Measurements from ENCODE around the gene BRPF1. TPM values are rescaled to one million over a fixed set of nuclear protein-coding genes. Genes with fewer than 3 reads are reported as not detected.

Gene BRPF1
- total and polyA plus RNA-seq, 10 of the 15 experiments (the other 5 are each of a cell fraction or from before 2014, with no cell fraction given): 1.2 to 25.3 (median 13.6) TPM

Other genes with a start within 250 kb of the BRPF1 start
Only the 7 nearest of the 15 such genes appear.
- gene MTMR14, start 82.2 kb upstream of the BRPF1 start, total RNA-seq (2014; rRNA removed): 63.0 and 69.5 TPM in 2 replicates
- 39.0 and 41.4 TPM in 2 replicates for gene MTMR14, start 82.2 kb upstream of the BRPF1 start, total RNA-seq (2014; rRNA removed; fragmentation: Illumina TruSeq; extraction: Trizol)
- 55.0 and 57.3 TPM in 2 replicates for gene MTMR14, start 82.2 kb upstream of the BRPF1 start, total RNA-seq (2021)
- gene MTMR14, start 82.2 kb upstream of the BRPF1 start, polyA plus RNA-seq (2011; rRNA removed): 43.0 and 55.9 TPM in 2 replicates
- 44.6 and 53.9 TPM in 2 replicates for gene MTMR14, start 82.2 kb upstream of the BRPF1 start, polyA plus RNA-seq (2014; fragmentation: Illumina TruSeq; extraction: Trizol)
- 10 to 100 TPM; 13.0 to 16.9 TPM for gene MTMR14, start 82.2 kb upstream of the BRPF1 start, polyA plus RNA-seq (2014; fragmentation: Nextera tagmentation; extraction: Ambion mirVana)
- gene MTMR14, start 82.2 kb upstream of the BRPF1 start, polyA plus RNA-seq (2014; rRNA removed): 44.0 and 56.1 TPM in 2 replicates
- gene MTMR14, start 82.2 kb upstream of the BRPF1 start, polyA plus RNA-seq (2016; fragmentation: Nextera tagmentation; extraction: Ambion mirVana): 10 to 100 TPM; 56.8 to 64.0 TPM
- gene CPNE9, start 27.9 kb upstream of the BRPF1 start, total RNA-seq (2014; rRNA removed): not detected in 2 replicates
- not detected in 2 replicates for gene CPNE9, start 27.9 kb upstream of the BRPF1 start, total RNA-seq (2014; rRNA removed; fragmentation: Illumina TruSeq; extraction: Trizol)
- not detected in 2 replicates for gene CPNE9, start 27.9 kb upstream of the BRPF1 start, total RNA-seq (2021)
- 0.05 TPM in 1 of 2 replicates, not detected in the other for gene CPNE9, start 27.9 kb upstream of the BRPF1 start, polyA plus RNA-seq (2011; rRNA removed)
- not detected in 2 replicates for gene CPNE9, start 27.9 kb upstream of the BRPF1 start, polyA plus RNA-seq (2014; fragmentation: Illumina TruSeq; extraction: Trizol)
- under 1 TPM in 1 of 2 experiments, not detected in 1; 0.02 TPM for gene CPNE9, start 27.9 kb upstream of the BRPF1 start, polyA plus RNA-seq (2014; fragmentation: Nextera tagmentation; extraction: Ambion mirVana)
- gene CPNE9, start 27.9 kb upstream of the BRPF1 start, polyA plus RNA-seq (2014; rRNA removed): 0.12 TPM in 1 of 2 replicates, not detected in the other
- gene CPNE9, start 27.9 kb upstream of the BRPF1 start, polyA plus RNA-seq (2016; fragmentation: Nextera tagmentation; extraction: Ambion mirVana): not detected
- gene OGG1, start 18.2 kb downstream of the BRPF1 start, total RNA-seq (2014; rRNA removed): 32.0 and 32.1 TPM in 2 replicates
- gene OGG1, start 18.2 kb downstream of the BRPF1 start, total RNA-seq (2014; rRNA removed; fragmentation: Illumina TruSeq; extraction: Trizol): 21.1 and 23.5 TPM in 2 replicates
- gene OGG1, start 18.2 kb downstream of the BRPF1 start, total RNA-seq (2021): 24.3 TPM in 2 replicates
- gene OGG1, start 18.2 kb downstream of the BRPF1 start, polyA plus RNA-seq (2011; rRNA removed): 14.2 and 22.8 TPM in 2 replicates
- 27.4 and 30.1 TPM in 2 replicates for gene OGG1, start 18.2 kb downstream of the BRPF1 start, polyA plus RNA-seq (2014; fragmentation: Illumina TruSeq; extraction: Trizol)
- 1 to 10 TPM; 4.8 to 6.9 TPM for gene OGG1, start 18.2 kb downstream of the BRPF1 start, polyA plus RNA-seq (2014; fragmentation: Nextera tagmentation; extraction: Ambion mirVana)
- 35.4 and 38.7 TPM in 2 replicates for gene OGG1, start 18.2 kb downstream of the BRPF1 start, polyA plus RNA-seq (2014; rRNA removed)
- gene OGG1, start 18.2 kb downstream of the BRPF1 start, polyA plus RNA-seq (2016; fragmentation: Nextera tagmentation; extraction: Ambion mirVana): 10 to 100 TPM; 35.6 to 38.8 TPM
- 0.44 and 0.73 TPM in 2 replicates for gene CAMK1, start 38.2 kb downstream of the BRPF1 start, total RNA-seq (2014; rRNA removed)
- gene CAMK1, start 38.2 kb downstream of the BRPF1 start, total RNA-seq (2014; rRNA removed; fragmentation: Illumina TruSeq; extraction: Trizol): 0.31 and 0.32 TPM in 2 replicates
- gene CAMK1, start 38.2 kb downstream of the BRPF1 start, total RNA-seq (2021): 0.61 and 0.64 TPM in 2 replicates
- gene CAMK1, start 38.2 kb downstream of the BRPF1 start, polyA plus RNA-seq (2011; rRNA removed): 0.16 and 0.24 TPM in 2 replicates
- gene CAMK1, start 38.2 kb downstream of the BRPF1 start, polyA plus RNA-seq (2014; fragmentation: Illumina TruSeq; extraction: Trizol): 0.28 TPM in 1 of 2 replicates, not detected in the other
- not detected for gene CAMK1, start 38.2 kb downstream of the BRPF1 start, polyA plus RNA-seq (2014; fragmentation: Nextera tagmentation; extraction: Ambion mirVana)
- gene CAMK1, start 38.2 kb downstream of the BRPF1 start, polyA plus RNA-seq (2014; rRNA removed): 0.18 and 0.37 TPM in 2 replicates
- 1 to 10 TPM; 1.5 to 2.1 TPM for gene CAMK1, start 38.2 kb downstream of the BRPF1 start, polyA plus RNA-seq (2016; fragmentation: Nextera tagmentation; extraction: Ambion mirVana)
- 61.6 and 71.2 TPM in 2 replicates for gene TADA3, start 60.7 kb downstream of the BRPF1 start, total RNA-seq (2014; rRNA removed)
- gene TADA3, start 60.7 kb downstream of the BRPF1 start, total RNA-seq (2014; rRNA removed; fragmentation: Illumina TruSeq; extraction: Trizol): 38.2 and 41.2 TPM in 2 replicates
- gene TADA3, start 60.7 kb downstream of the BRPF1 start, total RNA-seq (2021): 50.5 and 52.2 TPM in 2 replicates
- 19.6 and 33.6 TPM in 2 replicates for gene TADA3, start 60.7 kb downstream of the BRPF1 start, polyA plus RNA-seq (2011; rRNA removed)
- gene TADA3, start 60.7 kb downstream of the BRPF1 start, polyA plus RNA-seq (2014; fragmentation: Illumina TruSeq; extraction: Trizol): 26.0 and 49.8 TPM in 2 replicates
- gene TADA3, start 60.7 kb downstream of the BRPF1 start, polyA plus RNA-seq (2014; fragmentation: Nextera tagmentation; extraction: Ambion mirVana): 1 to 10 TPM; 2.6 to 9.0 TPM
- 55.7 and 63.4 TPM in 2 replicates for gene TADA3, start 60.7 kb downstream of the BRPF1 start, polyA plus RNA-seq (2014; rRNA removed)
- 10 to 100 TPM; 64.7 to 71.0 TPM for gene TADA3, start 60.7 kb downstream of the BRPF1 start, polyA plus RNA-seq (2016; fragmentation: Nextera tagmentation; extraction: Ambion mirVana)
- gene ARPC4, start 61.3 kb downstream of the BRPF1 start, total RNA-seq (2014; rRNA removed): 329 and 354 TPM in 2 replicates
- 243 and 257 TPM in 2 replicates for gene ARPC4, start 61.3 kb downstream of the BRPF1 start, total RNA-seq (2014; rRNA removed; fragmentation: Illumina TruSeq; extraction: Trizol)
- 274 and 277 TPM in 2 replicates for gene ARPC4, start 61.3 kb downstream of the BRPF1 start, total RNA-seq (2021)
- gene ARPC4, start 61.3 kb downstream of the BRPF1 start, polyA plus RNA-seq (2011; rRNA removed): 177 and 192 TPM in 2 replicates
- 260 and 266 TPM in 2 replicates for gene ARPC4, start 61.3 kb downstream of the BRPF1 start, polyA plus RNA-seq (2014; fragmentation: Illumina TruSeq; extraction: Trizol)
- 10 to 100 TPM; 42.0 to 55.9 TPM for gene ARPC4, start 61.3 kb downstream of the BRPF1 start, polyA plus RNA-seq (2014; fragmentation: Nextera tagmentation; extraction: Ambion mirVana)
- gene ARPC4, start 61.3 kb downstream of the BRPF1 start, polyA plus RNA-seq (2014; rRNA removed): 293 and 302 TPM in 2 replicates
- 100 to 1,000 TPM; 313 to 326 TPM for gene ARPC4, start 61.3 kb downstream of the BRPF1 start, polyA plus RNA-seq (2016; fragmentation: Nextera tagmentation; extraction: Ambion mirVana)
- gene TTLL3, start 78.5 kb downstream of the BRPF1 start, total RNA-seq (2014; rRNA removed): 19.9 and 22.3 TPM in 2 replicates
- gene TTLL3, start 78.5 kb downstream of the BRPF1 start, total RNA-seq (2014; rRNA removed; fragmentation: Illumina TruSeq; extraction: Trizol): 14.5 and 15.6 TPM in 2 replicates
- 30.4 and 36.1 TPM in 2 replicates for gene TTLL3, start 78.5 kb downstream of the BRPF1 start, total RNA-seq (2021)
- gene TTLL3, start 78.5 kb downstream of the BRPF1 start, polyA plus RNA-seq (2011; rRNA removed): 33.8 and 45.3 TPM in 2 replicates
- 30.1 and 30.7 TPM in 2 replicates for gene TTLL3, start 78.5 kb downstream of the BRPF1 start, polyA plus RNA-seq (2014; fragmentation: Illumina TruSeq; extraction: Trizol)
- gene TTLL3, start 78.5 kb downstream of the BRPF1 start, polyA plus RNA-seq (2014; fragmentation: Nextera tagmentation; extraction: Ambion mirVana): 1 to 10 TPM; 4.2 to 6.8 TPM
- gene TTLL3, start 78.5 kb downstream of the BRPF1 start, polyA plus RNA-seq (2014; rRNA removed): 49.3 and 51.3 TPM in 2 replicates
- gene TTLL3, start 78.5 kb downstream of the BRPF1 start, polyA plus RNA-seq (2016; fragmentation: Nextera tagmentation; extraction: Ambion mirVana): 10 to 100 TPM; 10.4 to 13.2 TPM

All from GM12878 (cell line).